HEK293 (cell line): ENCODE measurements around the gene FES.

ENCODE experiments used
- OSR2 ChIP-seq: fragments of 450-650 bp; formaldehyde crosslinking; IDR thresholded peaks from 2 replicates; pipeline ENCODE4 v1.5.1; 2016; ENCODE audit warnings: missing biosample characterization, missing genetic modification characterization
- SALL2 ChIP-seq: fragments of 450-650 bp; formaldehyde crosslinking; IDR thresholded peaks from 2 replicates; pipeline ENCODE4 v1.5.0; 2017; ENCODE audit warnings: missing biosample characterization, mild to moderate bottlenecking, missing genetic modification characterization, borderline replicate concordance
- SCRT2 ChIP-seq: fragments of 450-650 bp; formaldehyde crosslinking; IDR thresholded peaks from 2 replicates; pipeline ENCODE4 v1.5.1; 2016; ENCODE audit warnings: missing biosample characterization, missing genetic modification characterization
- TRIM28 ChIP-seq: IDR thresholded peaks from 2 replicates; pipeline ENCODE4 v1.6.1; 2011; ENCODE audit warnings: low read length, control low read depth, borderline replicate concordance
- ZNF24 ChIP-seq: fragments of 450-650 bp; formaldehyde crosslinking; IDR thresholded peaks from 2 replicates; pipeline ENCODE4 v1.5.1; 2016; ENCODE audit warnings: missing biosample characterization, missing genetic modification characterization
- ZNF560 ChIP-seq: fragments of 450-650 bp; formaldehyde crosslinking; IDR thresholded peaks from 2 replicates; pipeline ENCODE4 v1.5.1; 2017; ENCODE audit warnings: missing biosample characterization, missing genetic modification characterization, borderline replicate concordance
- ZNF624 ChIP-seq: fragments of 450-650 bp; formaldehyde crosslinking; IDR thresholded peaks from 2 replicates; pipeline ENCODE4 v1.5.1; 2017; ENCODE audit warnings: missing biosample characterization, missing genetic modification characterization
- TF ChIP-seq, protein P1 (sequence below): fragments of 450-650 bp; formaldehyde crosslinking; IDR thresholded peaks from 2 replicates; pipeline ENCODE4 v1.5.1; 2016; ENCODE audit warnings: missing biosample characterization, missing genetic modification characterization
- TF ChIP-seq, protein P2 (sequence below): fragments of 450-650 bp; formaldehyde crosslinking; IDR thresholded peaks from 2 replicates; pipeline ENCODE4 v1.5.1; 2016; ENCODE audit warnings: missing biosample characterization, missing genetic modification characterization

DNA sequence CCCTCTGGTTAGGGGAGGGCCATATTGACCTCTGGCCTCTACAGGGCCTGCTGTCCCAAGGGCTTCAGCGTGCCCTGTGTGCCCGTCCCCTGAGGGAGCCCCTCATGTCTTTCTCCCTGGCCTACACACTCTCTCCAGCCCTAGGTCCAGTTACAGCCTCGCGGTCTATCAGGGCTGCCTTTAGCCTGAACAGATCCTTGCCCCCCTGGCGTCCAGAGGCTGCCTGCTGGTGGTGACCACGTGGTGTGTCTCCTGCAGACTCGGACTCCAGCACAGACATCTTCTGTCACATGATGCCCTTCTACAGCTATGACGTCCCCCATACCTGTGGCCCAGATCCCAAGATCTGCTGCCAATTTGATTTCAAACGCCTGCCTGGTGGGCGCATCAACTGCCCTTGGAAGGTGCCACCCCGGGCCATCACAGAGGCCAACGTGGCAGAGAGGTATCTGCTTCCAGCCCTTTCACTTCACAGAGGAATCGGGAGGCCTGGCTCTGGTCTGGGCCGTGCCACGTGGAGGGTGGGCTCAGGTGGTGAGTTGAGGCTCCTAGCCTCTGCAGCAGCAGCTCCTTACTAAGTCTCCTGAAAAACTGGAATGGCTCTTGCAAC is 22.9 kb downstream of the FES start:
- TF ChIP-seq, protein P1, sequence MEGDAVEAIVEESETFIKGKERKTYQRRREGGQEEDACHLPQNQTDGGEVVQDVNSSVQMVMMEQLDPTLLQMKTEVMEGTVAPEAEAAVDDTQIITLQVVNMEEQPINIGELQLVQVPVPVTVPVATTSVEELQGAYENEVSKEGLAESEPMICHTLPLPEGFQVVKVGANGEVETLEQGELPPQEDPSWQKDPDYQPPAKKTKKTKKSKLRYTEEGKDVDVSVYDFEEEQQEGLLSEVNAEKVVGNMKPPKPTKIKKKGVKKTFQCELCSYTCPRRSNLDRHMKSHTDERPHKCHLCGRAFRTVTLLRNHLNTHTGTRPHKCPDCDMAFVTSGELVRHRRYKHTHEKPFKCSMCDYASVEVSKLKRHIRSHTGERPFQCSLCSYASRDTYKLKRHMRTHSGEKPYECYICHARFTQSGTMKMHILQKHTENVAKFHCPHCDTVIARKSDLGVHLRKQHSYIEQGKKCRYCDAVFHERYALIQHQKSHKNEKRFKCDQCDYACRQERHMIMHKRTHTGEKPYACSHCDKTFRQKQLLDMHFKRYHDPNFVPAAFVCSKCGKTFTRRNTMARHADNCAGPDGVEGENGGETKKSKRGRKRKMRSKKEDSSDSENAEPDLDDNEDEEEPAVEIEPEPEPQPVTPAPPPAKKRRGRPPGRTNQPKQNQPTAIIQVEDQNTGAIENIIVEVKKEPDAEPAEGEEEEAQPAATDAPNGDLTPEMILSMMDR (tag by site-specific recombination): no peak
- TF ChIP-seq, protein P2, sequence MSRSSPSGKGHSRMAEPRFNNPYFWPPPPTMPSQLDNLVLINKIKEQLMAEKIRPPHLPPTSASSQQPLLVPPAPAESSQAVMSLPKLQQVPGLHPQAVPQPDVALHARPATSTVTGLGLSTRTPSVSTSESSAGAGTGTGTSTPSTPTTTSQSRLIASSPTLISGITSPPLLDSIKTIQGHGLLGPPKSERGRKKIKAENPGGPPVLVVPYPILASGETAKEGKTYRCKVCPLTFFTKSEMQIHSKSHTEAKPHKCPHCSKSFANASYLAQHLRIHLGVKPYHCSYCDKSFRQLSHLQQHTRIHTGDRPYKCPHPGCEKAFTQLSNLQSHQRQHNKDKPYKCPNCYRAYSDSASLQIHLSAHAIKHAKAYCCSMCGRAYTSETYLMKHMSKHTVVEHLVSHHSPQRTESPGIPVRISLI: no peak
- no peak for TF ChIP-seq SALL2 (tag by site-specific recombination)
- no peak for TF ChIP-seq ZNF560 (tag by site-specific recombination)
- TF ChIP-seq SCRT2 (tag by site-specific recombination): no peak
- TF ChIP-seq ZNF624 (tag by site-specific recombination): no peak
- TF ChIP-seq OSR2 (tag by site-specific recombination): no peak
- TF ChIP-seq TRIM28: no peak
- TF ChIP-seq ZNF24 (tag by site-specific recombination): no peak
